T-helper 1 cell treated with Interleukin-12 subunit alpha and Interleukin-12 subunit beta and Interleukin-4 antibody, amounts not matched to agents 30 ng/mL and 1 ng/mL, for 36 hours (primary cell): ENCODE results near the gene PDE9A. TPM values are rescaled to one million over a fixed set of nuclear protein-coding genes. Genes with fewer than 3 reads are reported as not detected.
"Not testable (repeated sequence)": the region's sequence is repeated elsewhere in the genome, so short reads cannot be mapped to it uniquely, and the experiment has no call there.

Source experiments
- intact Hi-C: fragments of 100-400 bp; cut with micrococcal nuclease; formaldehyde crosslinking; loops from one replicate; pipeline ENCODE4 v1.15.1; 2024
- total RNA-seq: library from RNA; stranded (reverse); gene quantifications from 2 replicates; pipeline ENCODE4 v1.2.3, GENCODE V29; 2022

The PDE9A gene
- total RNA-seq, 1 donor from 2014 or later, result 13.0 TPM

- intact Hi-C loops, result loop anchor here (2.0 kb wide), 1 partner anchor 21 kb away; no protein-coding TSS in a partner anchor
Measured at GRCh38 chr21:42622284-42622683, 31.1 kb upstream of the PDE9A start.

GRCh38 chr21:42623694-42624093 is 29.7 kb upstream of the PDE9A start:
- intact Hi-C loops, result loop anchor here (2.0 kb wide), 1 partner anchor 19 kb away; no protein-coding TSS in a partner anchor

GRCh38 chr21:42624095-42624790 is 29.2 kb upstream of the PDE9A start:
- intact Hi-C loops, result no loop called here

- intact Hi-C loops, result no loop called here
Measured at GRCh38 chr21:42624936-42625335, 28.5 kb upstream of the PDE9A start.

- intact Hi-C loops, result no loop called here
Measured at GRCh38 chr21:42626171-42626570, 27.2 kb upstream of the PDE9A start.

- intact Hi-C loops, result no loop called here
Measured at GRCh38 chr21:42627527-42628289, 25.7 kb upstream of the PDE9A start.

- intact Hi-C loops, result not testable (repeated sequence)
Measured at GRCh38 chr21:42628466-42629061, 24.9 kb upstream of the PDE9A start.

GRCh38 chr21:42629933-42630589 is 23.4 kb upstream of the PDE9A start:
- intact Hi-C loops, result no loop called here

- intact Hi-C loops, result no loop called here
Measured at GRCh38 chr21:42630626-42631025, 22.8 kb upstream of the PDE9A start.

GRCh38 chr21:42631142-42631541 is 22.3 kb upstream of the PDE9A start:
- intact Hi-C loops, result no loop called here

- intact Hi-C loops, result no loop called here
Measured at GRCh38 chr21:42632336-42632751, 21.1 kb upstream of the PDE9A start.

- intact Hi-C loops, result no loop called here
Measured at GRCh38 chr21:42632771-42633690, 20.4 kb upstream of the PDE9A start.

- intact Hi-C loops, result no loop called here
Measured at GRCh38 chr21:42633858-42634257, 19.6 kb upstream of the PDE9A start.

GRCh38 chr21:42635848-42636519 is 17.4 kb upstream of the PDE9A start:
- intact Hi-C loops, result no loop called here

- intact Hi-C loops, result no loop called here
Measured at GRCh38 chr21:42636520-42637266, 16.7 kb upstream of the PDE9A start.

GRCh38 chr21:42637267-42638041 is 16.0 kb upstream of the PDE9A start:
- intact Hi-C loops, result no loop called here

- intact Hi-C loops, result no loop called here
Measured at GRCh38 chr21:42638266-42638863, 15.1 kb upstream of the PDE9A start.

GRCh38 chr21:42639646-42640152 is 13.7 kb upstream of the PDE9A start:
- intact Hi-C loops, result no loop called here
